Stimulated activated naive CD8-positive, alpha-beta T cell treated with anti-CD3 and anti-CD28 coated beads, Interleukin-15, Interleukin-2, amounts not matched to agents 100 U/mL and 50 U/mL, for 24 hours (primary cell): ENCODE measurements around the gene ZDHHC14.

Experiments used
- ATAC-seq: fragments of 150-1000 bp; cut with Tn5 transposase; one replicate; pipeline ENCODE4 v1.10.0; 2021
- DNase-seq: peaks from one replicate; pipeline ENCODE4 v3.0.0; 2021

ZDHHC14 gene

DNA sequence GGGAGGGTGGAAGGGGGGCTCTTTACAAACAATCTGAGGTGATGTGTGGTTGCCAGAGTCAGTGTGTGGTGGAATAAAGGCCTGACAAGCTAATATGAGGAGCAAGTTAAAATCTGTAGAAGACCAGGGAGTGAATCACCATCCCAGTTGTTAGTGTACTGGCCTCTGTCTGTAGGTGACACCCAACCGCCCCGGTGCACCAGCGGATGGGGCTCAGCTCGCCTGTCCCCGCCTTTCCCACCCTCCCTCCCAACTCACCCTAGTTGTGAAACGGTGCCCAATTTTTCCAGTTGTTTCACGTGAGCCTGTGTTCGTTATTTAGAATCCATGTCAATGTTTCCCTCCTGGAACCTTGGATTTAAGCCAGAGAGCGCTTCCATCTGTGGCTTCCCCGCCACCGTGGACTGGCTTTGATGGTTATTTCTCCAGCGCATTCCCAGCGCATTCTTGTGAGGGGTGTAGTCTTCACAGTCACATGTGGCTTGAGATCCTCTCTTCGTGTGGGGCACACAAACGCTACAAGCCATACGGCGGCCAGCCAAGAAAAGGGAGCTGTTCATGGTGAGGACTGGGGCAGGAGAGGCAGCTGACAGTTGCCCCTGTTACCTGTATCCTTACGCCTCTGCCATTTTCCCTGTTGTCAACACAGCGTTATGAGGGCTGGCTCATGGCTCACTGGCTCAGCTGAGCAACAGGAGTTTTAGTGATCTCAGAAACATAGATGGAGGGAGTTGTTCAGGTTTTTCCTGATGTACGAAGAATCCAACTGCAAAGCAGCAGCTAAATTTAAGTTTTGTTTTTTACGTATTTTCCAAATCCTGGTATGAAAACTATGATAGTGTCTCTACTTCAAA is 137.6 kb downstream of the ZDHHC14 start:
- DNase-seq: no peak
- ATAC-seq: no peak

DNA sequence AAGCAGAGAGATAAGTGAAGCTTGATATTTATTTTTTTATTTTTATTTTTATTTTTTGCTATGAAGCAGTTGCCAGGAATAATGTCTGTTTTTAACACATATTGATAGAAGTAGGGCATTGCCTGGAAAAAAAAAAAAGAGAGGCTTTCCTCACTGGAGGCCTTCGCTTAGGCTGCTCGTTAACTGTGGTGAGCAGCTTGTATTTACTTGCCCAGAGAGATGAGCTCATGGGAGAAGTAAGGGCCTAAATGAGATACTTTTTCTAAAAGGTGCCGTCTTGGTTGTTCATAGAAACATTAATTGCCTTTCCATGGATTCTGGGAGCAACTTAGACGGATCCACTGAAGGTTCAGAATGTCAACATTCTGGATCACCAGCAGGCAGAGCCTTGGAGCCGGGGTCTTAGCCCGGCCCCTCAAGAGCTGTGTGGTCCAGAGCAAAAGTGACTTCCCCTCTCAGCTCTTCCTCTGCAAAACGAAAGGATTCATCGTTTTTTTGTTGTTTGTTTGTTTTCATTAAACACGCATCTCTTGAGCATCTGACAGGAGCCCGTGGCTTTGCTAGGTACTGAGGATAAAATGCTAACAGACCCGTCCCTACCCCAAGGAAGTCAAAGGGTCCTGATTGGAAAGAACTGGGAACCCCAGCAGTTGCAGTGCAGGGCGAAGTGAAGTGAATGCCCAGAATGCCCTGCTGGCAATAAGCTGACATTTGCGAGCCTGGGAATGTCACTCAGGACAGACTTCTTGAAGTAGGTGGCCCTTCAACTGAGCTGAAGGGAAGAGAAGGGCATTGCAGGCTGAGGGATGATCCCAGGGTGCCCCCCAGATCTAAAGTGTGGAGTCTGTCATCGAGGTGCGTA is 138.5 kb downstream of the ZDHHC14 start:
- no peak for ATAC-seq
- DNase-seq: no peak

DNA sequence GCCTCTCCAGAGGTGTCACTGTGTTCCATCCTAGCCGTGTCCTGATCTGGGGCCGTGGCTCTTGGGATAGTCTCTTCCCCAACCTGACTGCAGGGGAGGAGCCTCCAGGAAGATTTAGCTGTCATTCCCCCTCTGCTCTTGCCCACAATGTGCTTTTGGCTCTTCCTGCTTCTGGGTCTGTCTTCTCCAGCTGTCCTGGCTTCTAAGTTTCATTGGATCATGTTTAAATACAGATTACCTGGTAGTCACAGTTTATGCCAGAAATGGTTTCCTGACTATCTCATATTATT is 139.1 kb downstream of the ZDHHC14 start:
- DNase-seq (no peak), ATAC-seq (no peak)

DNA sequence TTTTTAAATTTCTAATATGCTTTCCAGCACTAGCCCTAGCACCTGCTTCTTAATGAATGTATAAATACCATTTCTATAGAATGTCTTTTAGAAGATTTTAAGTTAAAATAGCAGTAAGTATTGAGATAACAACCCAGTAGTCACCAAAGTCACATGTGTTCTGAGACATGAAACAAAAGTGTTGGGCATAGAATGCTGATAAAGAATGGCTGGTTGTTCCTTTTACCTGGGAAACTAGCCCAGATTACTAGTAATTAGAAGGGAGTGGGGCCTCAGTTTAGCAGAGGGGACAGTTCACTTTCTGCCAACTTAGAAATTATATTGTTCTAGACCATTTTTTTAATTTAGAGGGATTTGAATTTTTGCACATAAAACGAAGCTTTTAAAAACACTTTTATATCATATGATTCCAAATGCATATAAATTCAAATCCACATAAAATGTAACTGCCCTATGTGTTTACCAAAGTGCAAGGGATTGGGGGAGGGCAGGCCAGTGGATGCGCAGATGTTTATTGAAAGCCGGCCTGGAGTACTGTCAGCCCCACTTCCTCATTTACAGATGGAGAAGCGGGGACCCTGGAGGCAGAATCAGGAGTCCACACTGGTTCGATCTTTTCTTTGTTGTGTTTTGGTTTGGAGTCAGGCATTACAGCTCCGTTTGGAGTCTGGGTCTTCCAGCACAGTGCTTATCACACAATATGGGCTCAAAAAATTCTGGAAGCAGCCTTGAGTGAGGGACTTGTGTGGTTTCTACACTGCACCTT is 139.8 kb downstream of the ZDHHC14 start:
- ATAC-seq: no peak
- no peak for DNase-seq

DNA sequence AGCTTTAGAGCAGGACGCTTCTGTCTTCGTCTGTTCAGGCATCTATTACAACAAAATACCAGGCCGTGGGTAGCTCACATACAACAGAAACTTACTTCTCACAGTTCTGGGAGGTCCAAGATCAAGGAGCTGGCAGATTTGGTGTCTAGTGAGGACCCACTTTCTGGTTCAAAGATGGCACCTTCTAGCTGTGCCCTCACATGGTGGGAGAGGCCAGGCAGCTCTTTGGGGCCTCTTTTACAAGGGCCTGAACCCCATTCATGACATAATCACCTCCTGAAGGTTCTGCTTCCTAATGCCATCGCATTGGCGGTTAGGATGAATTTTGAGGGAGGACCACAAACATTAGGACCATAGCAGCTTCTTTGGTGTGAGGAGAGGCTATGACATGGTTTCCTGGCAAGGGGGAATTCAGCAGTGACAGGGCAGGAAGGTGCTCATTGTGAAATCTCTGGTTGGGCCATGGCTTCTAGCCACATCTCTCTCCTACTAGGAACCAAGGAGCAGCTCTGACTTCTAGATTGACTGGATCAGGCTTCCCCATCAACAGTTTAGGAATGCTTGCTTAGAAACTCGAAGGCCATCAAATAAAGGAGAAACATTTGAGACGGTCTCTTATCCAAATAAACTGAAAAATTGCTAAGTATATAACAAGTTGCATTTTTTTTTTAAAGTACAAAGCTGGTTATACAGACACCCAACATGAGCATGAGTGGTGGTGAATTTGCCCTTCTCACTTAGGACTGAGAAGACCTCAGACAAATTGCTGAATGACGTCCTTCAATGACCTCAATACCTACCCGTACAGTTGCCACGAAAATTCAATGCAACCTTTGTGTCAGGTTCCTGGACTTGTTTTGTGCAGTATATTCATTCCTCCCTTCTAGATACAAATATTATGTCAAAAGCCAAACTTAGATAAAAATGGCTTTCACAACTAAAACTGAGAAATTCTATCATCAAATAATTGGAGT is 140.7 kb downstream of the ZDHHC14 start:
- ATAC-seq (no peak), DNase-seq (no peak)

DNA sequence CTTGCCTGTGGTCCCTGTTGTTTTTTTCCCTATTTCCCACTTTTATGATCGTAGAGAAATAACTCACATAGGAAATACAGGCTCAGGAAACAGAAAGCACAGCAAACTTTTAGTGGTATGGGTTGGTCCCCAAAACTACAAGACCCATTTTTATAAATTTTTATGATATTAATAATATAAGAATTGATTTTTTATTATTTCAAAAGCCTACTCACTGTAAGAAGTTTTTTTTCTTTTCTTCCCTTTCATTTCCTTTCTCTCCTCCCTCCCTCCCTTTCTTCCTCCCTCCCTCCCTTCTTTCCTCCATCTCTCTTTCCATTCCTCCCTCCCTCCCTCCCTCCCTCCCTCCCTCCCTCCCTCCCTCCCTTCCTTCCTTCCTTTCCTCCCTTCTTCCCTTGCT is 141.5 kb downstream of the ZDHHC14 start:
- no peak for ATAC-seq

DNA sequence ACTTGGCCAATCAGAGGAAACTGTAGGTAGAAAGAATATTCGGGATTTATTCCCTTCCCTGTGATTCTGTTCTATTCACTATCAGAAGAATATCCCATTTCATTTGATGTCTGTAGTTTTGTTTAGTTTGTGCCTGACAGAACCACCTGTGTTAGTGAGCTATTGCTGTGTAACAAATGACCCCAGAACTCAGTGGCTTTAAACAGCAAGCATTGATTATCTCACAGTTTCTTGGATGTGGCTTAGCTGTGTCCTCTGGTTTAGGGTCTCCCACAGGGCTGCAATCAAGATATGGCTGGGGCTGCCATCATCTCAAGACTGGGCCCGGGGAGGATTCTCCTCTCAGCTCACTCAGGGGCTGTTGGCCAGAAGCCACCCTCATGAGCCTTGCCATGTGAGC is 143.7 kb downstream of the ZDHHC14 start:
- ATAC-seq (no peak), DNase-seq (no peak)

More for the DNA sequence above, 141.5 kb downstream of the ZDHHC14 start:
- DNase-seq: no peak

DNA sequence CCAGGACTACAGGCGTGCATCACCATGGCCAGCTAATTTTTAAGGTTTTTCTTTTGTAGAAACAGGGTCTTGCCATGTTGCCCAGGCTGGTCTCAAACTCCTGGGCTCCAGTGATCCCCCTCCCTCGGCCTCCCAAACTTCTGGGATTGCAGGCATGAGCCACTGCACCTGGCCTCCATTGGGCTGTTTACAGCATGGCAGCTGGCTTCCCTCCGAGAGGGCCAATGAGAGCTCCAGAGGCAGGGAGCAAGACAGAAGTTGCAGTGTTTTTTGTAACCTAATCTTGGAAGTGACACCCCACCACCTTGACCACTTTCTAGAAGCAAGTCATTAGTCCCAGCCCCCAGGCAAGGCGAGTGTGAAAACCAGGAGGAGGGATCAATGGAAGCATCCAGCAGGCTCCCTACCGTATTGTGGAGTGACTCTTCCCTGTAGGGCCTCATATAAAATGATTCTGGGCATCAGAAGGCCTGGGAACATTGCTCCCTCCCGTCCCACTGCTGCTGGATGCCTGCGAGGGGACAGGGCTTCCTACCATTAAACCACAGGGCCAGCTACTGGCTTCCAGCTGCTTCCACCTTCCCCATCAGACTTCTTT is 144.4 kb downstream of the ZDHHC14 start:
- DNase-seq (no peak), ATAC-seq (no peak)

DNA sequence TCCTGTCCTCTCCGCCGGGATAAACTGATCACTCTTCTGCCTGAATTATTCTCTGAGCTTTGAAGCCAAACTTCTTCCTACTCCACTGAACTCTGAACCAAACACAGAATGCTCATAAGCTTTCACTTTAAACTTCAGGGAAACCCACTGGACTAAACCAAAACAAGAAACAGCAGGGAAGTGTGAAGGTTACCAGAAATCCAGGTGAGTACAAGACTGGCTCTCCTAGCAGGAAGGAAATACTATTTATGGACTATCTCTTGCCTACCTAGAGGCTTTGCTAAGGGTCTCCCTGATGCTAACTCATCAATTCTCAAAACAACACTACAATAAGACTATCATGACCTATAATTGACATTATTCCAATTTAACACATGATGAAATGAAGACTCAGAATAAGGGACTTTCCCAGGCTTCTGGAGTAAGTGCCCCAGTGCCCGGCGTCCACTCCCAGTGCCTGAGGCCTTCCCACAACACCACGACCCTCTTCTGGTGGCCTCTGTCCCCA is 145.0 kb downstream of the ZDHHC14 start:
- no peak for ATAC-seq
- DNase-seq: no peak

DNA sequence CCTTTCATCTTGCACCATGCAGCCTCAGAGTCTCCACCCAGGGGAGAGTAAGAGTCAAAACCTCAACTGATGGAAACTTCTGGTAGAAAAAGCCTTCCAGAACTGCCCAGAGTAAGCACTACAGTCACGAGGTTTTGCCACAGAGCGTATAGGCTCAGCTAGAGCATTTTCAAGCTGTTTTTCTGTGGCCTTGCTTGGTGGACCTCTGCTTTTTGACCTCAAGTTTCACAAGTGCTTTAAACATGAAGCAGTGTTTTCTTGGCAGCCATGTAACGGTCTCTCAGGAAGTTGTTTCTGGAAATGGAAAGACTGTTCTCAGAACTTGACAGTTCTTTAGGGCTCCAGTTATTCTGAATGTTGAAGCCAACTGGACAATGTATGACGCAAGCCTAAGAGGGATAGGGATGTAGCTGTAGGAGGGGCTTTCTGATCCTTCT is 146.5 kb downstream of the ZDHHC14 start:
- DNase-seq: no peak
- peak; percentile 88 for ATAC-seq

DNA sequence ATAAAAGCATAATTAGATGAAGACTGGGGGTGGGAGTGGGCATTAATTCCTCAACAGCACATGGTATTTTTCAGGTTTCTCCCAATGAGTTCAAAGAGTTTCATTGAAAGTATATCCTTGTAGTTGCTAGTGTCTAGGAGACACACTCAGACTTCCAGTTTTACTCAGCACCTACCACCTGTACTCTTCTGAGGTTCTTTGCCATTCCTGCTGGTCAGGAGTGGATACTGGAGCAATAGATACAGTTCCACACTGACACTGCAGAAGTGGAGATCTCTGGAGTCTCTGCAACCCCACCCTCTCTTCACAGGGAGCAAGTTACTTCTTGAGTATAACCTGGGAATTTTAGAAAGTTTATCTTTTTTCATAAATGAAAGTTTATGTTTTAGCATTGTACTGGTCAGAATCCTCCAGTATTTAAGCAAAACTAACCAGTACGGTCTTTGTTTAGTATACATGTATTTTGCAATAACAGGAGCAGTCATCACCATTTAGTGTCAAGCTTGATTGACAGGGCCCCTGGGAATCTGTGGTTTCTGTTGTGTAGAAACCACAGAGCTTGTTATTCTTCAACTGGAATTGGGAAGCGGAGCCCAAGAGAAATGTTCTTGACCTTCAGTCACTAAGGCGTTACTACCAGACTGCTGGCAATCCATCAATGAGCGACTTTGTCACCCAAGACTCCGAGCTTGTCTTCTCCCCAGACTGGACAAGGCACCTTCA is 148.1 kb downstream of the ZDHHC14 start:
- no peak for ATAC-seq
- DNase-seq: no peak

DNA sequence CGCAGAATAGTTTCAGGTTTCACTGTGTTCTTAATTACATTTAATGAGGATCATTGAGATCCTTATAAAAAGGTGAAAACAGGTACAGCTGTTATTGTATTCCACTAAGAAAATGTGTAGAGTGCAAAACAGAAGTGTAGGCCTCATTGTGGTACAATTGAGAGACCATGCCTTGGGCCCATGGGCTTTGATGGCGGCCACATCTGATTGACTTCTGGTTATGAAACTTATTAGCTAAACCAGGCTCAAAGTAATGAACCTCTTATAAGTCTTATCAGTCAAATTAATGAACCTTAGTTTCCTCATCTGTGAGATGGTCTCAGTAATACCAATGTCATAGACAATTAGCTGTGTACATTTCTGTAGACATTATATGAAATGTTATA is 148.7 kb downstream of the ZDHHC14 start:
- DNase-seq (no peak), ATAC-seq (no peak)

DNA sequence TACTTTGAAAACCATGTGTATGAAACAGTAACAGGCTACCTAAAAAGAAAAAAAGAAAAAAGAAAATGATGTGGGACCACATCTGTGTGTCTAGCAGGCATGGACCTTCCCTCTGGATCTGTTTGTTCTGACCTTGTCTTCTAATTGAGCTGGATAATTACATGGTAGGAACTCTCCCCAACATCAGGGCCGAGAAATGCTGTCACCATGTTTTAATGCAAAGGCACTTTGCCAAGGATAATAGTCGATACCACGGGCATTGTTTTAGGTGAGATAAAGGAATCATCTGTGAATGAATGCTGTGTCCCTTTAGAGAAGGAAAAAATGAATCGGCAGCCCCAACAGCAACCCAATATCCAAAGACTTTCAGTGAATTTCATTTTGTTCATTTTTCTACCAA is 149.1 kb downstream of the ZDHHC14 start:
- ATAC-seq (no peak), DNase-seq (no peak)

DNA sequence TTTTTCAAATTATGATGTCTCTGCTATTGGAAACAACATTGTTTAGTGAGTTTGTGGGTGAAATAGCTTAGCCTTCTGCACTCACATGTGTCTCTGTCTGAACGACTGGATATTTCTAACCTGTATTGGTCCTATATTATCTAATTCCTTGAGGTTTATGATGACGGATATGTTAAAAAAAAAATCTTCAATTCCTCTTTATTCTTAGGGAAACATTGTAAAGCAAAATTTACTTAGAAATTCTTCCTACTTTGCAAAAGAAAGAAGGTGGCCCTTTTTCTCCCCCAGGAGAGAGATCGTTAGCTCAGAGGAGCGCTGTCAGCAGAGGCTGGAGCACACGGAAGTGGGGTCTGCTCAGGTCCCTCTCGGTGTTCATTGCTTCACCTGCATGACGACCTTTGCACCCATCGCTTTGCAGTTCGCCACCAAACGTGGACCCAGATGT is 149.8 kb downstream of the ZDHHC14 start:
- ATAC-seq (no peak), DNase-seq (no peak)

DNA sequence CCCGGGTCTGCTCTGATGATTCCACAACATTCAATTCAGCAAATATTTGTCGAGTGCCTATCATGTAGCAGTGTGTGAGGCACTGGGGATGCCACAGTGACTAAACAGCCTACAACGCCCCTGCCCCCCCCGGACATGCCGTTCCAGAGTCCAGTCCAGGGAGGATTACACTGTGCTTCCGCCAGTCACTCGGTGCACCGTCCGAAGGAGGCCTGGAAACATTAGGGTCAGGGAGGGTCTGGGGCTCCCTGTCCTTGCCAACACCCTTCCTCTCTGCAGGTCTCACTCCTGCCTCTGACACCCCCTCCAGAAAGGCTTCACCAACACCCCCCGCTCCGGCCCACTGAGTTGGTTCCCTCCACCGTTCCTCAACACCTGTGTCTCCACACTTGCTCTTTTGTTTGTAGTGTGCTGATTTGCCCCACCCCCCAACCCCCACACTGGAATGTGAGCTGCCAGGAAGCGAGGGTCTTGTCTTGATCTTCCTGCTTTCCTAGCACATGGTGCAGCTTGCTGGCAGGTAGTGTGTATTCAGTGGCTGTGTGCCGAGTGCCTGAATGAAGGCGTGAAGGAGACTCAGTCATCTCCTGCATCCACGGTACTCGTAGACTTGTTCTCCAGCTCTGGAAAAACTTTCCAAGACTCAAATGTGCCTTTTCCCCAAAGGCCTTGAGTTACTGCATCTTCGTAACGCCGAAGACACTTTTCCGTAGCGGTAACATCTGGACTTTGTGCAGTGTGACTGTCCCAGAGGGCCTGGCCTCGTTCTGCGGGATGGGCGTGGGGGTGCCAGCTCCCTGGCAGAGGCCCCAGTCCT is 150.4 kb downstream of the ZDHHC14 start:
- DNase-seq: no peak
- ATAC-seq: no peak

DNA sequence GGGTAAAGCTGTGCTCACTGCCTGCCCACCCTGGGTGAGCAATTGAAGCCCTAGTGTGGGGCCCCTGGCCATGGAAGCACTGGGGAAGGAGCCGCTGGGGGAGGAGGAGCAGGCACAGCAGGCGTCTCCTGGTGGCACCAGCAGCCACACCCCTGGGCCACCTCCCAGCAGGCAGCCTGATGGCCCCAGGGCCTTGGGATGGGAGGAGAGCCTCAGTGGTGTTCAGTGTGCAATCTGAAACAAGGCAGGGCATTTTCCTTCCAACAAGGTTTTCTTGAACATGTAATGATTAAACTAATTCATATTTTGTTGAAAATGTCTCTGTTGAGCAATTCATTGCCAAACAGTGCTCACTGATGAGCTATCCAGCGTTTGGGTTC is 151.0 kb downstream of the ZDHHC14 start:
- DNase-seq: no peak
- no peak for ATAC-seq

DNA sequence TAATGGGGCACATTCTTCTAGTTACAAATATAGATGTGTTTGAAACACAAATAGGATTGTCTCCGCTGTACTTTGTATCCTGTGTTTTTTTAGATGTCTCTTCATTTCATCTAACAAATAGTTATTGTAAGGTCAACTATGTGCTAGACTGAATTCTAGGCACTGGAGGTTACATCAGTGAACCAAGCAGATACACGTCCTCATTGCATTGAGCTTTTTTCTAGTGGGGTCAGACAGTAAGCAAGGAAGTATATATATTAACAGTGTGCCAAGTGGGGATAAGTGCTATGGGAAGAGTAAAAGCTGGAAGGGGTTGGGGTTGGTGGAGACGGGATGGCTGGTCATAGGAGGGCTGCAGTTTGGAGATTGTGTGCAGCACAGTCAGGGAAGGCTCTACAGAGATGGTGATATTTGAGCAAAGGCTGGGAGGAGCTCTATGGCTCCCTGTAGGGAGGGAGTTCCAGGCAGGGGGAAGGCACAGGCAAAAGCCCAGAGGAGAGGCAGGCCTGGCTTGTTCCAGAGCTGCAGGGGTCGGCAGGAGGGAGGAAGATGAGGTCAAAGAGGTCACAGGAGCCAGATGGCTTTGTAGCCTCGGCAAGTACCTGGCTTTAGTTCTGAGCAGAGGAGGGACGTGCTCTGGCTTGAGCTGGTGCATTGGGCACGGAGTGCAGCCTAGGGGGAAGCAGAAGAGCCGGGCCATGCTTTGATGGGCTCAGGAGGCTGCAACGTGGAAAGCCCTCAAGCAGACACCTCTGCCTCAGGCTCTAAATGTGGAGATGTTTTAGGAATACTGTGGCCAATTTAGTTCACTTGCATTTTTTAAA is 152.3 kb downstream of the ZDHHC14 start:
- ATAC-seq (no peak), DNase-seq (no peak)

DNA sequence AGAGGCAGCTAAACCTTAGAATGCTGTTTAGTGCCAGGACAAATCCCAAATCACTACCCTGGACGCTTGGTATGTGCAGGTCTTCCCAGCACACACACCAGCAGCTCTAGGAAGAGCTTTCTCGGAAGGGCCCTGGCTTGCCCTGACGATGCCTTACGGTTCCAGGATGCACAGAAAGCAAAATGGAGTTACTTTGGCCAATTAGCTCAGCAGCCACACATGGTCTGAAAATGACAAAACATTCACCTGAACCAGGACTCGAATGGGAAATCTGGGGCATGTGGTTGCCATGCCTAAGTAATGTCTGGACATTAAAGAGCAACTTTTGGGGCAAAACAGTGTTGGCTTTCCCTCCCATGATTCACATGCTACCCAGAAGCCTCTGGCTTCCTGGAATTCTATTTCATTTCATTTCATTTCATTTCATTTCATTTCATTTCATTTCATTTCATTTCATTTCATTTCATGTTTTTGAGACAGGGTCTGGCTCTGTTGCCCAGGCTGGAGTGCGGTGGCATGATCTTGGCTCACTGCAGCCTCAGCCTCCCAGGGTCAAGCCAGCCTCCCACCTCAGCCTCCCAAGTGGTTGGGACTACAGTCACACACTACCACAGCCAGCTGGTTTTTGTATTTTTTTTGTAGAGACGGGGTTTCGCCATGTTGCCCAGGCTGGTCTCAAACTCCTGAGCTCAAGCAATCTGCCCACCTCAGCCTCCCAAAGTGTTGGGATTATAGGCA is 153.3 kb downstream of the ZDHHC14 start:
- no peak for ATAC-seq
- no peak for DNase-seq
